SKM-1 (cell line): ENCODE measurements around the gene FYN.
A peak's percentile ranks its signal among the peaks of the same experiment; 100 is the strongest.

Experiments
- DNase-seq: peaks from one replicate; lab custom pipeline; 2025; ENCODE audit not compliant: unreplicated experiment; lab: John Stamatoyannopoulos, UW

Gene FYN

GRCh38 chr6:111884068-111884467 lies 10.8 kb upstream of the FYN start:
- DNase-seq: no peak

GRCh38 chr6:111880181-111880888 lies 7.1 kb upstream of the FYN start:
- no peak for DNase-seq

- no peak for DNase-seq
These were observed 2.5 kb upstream of the FYN start for GRCh38 chr6:111875741-111876140.

- no peak for DNase-seq
These were observed 768 bp upstream of the FYN start for GRCh38 chr6:111874025-111874415.

GRCh38 chr6:111872401-111873177 lies 663 bp downstream of the FYN start:
- DNase-seq: no peak

- DNase-seq: no peak
These were observed 1.4 kb downstream of the FYN start for GRCh38 chr6:111871725-111872400.

- DNase-seq: peak; percentile 61
These were observed 2.0 kb downstream of the FYN start for GRCh38 chr6:111871207-111871606.

GRCh38 chr6:111870742-111871064 lies 2.5 kb downstream of the FYN start:
- no peak for DNase-seq

GRCh38 chr6:111870051-111870741 lies 3.1 kb downstream of the FYN start:
- DNase-seq: no peak

- DNase-seq: no peak
These were observed 6.4 kb downstream of the FYN start for GRCh38 chr6:111866857-111867256.

- no peak for DNase-seq
These were observed 7.2 kb downstream of the FYN start for GRCh38 chr6:111865909-111866546.

GRCh38 chr6:111865049-111865585 lies 8.1 kb downstream of the FYN start:
- no peak for DNase-seq

GRCh38 chr6:111864138-111865048 lies 8.9 kb downstream of the FYN start:
- DNase-seq: no peak

- DNase-seq: no peak
These were observed 10.5 kb downstream of the FYN start for GRCh38 chr6:111862741-111863140.

GRCh38 chr6:111862314-111862713 lies 10.9 kb downstream of the FYN start:
- no peak for DNase-seq

GRCh38 chr6:111861431-111861885 lies 11.8 kb downstream of the FYN start:
- DNase-seq: no peak

GRCh38 chr6:111858347-111858746 lies 14.9 kb downstream of the FYN start:
- DNase-seq: no peak

- no peak for DNase-seq
These were observed 15.4 kb downstream of the FYN start for GRCh38 chr6:111857674-111858337.

- no peak for DNase-seq
These were observed 17.5 kb downstream of the FYN start for GRCh38 chr6:111855753-111856152.
